DND-41 (cell line): ENCODE data around the gene WNT2.

Experiments
- CTCF ChIP-seq: IDR thresholded peaks from 2 replicates; pipeline ENCODE4 v1.5.1; 2012; ENCODE audit warnings: borderline replicate concordance, low read length, moderate library complexity, mild to moderate bottlenecking; ENCODE audit not compliant: poor library complexity, severe bottlenecking; ENCODE audit errors: extremely low read depth
- EZH2 ChIP-seq: IDR thresholded peaks from 3 replicates; pipeline ENCODE4 v1.6.1; 2012; ENCODE audit warnings: borderline replicate concordance, low read depth, mild to moderate bottlenecking, moderate library complexity, low read length, inconsistent platforms; ENCODE audit not compliant: severe bottlenecking

DNA sequence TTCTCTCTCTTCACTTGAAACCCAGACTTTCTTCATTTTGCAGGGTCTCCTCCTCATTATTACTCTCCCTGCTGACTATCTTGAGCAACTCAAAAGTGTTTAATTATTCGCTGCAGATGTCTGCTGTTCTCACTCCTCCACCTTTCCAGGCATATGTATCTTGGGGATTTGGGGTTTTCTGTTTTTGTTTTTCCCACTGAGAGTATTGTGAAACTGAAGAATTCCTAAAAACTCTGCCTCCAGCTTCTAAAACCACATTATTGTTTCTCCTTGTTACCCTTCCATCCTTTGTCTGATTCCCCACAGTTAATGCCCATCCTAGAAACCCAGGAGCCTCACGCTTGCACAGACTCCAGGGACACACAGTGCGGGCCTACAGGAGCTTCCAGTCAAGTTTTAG is 51.3 kb downstream of the WNT2 start:
- no peak for TF ChIP-seq EZH2
- no peak for TF ChIP-seq CTCF
